Uterus (tissue), 2 donors: ENCODE measurements around the gene SLBP.

Experiments
- CTCF ChIP-seq, 4 experiments: fragments of 200-600 bp in 2 of 4; fragments of 450-650 bp in 2 of 4; sonication (generic) in 2 of 4; IDR thresholded peaks; one replicate each; pipeline ENCODE4 v1.5.1; 2016 to 2019; ENCODE audit warnings: antibody characterized with exemption in 4 of 4, mild to moderate bottlenecking in 2 of 4, moderate library complexity in 1 of 4
- POLR2A ChIP-seq, 2 donors: fragments of 450-650 bp; IDR thresholded peaks; one replicate each; pipeline ENCODE4 v1.6.1; 2016; ENCODE audit warnings: antibody characterized with exemption in 2 of 2, mild to moderate bottlenecking in 1 of 2, moderate library complexity in 1 of 2

- TF ChIP-seq CTCF (IDR thresholded peaks at IDR 0.05) (no peak), POLR2A (IDR thresholded peaks at IDR 0.05) (no peak)
Measured at GRCh38 chr4:1664141-1664540, 48.0 kb downstream of the SLBP start.
